Esophagus mucosa (tissue), 1 donor: ENCODE results near the gene TUBB3. TPM values are rescaled to one million over a fixed set of nuclear protein-coding genes. Genes with fewer than 3 reads are reported as not detected.
"Not testable (repeated sequence)": the region's sequence is repeated elsewhere in the genome, so short reads cannot be mapped to it uniquely, and the experiment has no call there.

Experiments used
- ATAC-seq: fragments of 200-7000 bp; cut with Tn5 transposase; one replicate; pipeline ENCODE4 v1.9.1; 2020
- total RNA-seq: library from RNA; stranded (reverse); gene quantifications from one replicate; pipeline ENCODE4 v1.2.4, GENCODE V29; 2023
- donor health status: DM: yes; HTN: yes; CAD: no.

TUBB3 gene
- total RNA-seq, 1 donor from 2014 or later: 22.0 TPM

DNA sequence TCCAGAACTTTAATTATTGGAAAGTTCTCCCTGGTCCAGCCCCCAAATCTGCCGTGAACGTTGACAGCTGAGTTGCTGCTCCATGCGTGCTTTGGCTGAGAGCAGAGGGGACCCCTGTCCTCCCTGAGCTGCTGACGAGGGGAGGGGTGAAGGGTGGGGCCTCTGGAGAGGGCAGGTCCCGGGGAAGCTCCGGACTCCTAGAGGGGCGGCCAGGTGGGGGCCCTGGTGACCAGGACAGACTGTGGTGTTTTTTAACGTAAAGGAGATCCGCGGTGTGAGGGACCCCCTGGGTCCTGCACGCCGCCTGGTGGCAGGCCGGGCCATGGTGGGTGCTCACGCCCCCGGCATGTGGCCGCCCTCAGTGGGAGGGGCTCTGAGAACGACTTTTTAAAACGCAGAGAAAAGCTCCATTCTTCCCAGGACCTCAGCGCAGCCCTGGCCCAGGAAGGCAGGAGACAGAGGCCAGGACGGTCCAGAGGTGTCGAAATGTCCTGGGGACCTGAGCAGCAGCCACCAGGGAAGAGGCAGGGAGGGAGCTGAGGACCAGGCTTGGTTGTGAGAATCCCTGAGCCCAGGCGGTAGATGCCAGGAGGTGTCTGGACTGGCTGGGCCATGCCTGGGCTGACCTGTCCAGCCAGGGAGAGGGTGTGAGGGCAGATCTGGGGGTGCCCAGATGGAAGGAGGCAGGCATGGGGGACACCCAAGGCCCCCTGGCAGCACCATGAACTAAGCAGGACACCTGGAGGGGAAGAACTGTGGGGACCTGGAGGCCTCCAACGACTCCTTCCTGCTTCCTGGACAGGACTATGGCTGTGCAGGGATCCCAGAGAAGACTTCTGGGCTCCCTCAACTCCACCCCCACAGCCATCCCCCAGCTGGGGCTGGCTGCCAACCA is 4.4 kb upstream of the TUBB3 start, which contains the start of gene MC1R:
Gene MC1R, plus strand, starts transcription at position 410 of the 895 bp plus-strand sequence. Its CDS starts 397 bp downstream, at position 807.
- peak; percentile 0 for ATAC-seq

DNA sequence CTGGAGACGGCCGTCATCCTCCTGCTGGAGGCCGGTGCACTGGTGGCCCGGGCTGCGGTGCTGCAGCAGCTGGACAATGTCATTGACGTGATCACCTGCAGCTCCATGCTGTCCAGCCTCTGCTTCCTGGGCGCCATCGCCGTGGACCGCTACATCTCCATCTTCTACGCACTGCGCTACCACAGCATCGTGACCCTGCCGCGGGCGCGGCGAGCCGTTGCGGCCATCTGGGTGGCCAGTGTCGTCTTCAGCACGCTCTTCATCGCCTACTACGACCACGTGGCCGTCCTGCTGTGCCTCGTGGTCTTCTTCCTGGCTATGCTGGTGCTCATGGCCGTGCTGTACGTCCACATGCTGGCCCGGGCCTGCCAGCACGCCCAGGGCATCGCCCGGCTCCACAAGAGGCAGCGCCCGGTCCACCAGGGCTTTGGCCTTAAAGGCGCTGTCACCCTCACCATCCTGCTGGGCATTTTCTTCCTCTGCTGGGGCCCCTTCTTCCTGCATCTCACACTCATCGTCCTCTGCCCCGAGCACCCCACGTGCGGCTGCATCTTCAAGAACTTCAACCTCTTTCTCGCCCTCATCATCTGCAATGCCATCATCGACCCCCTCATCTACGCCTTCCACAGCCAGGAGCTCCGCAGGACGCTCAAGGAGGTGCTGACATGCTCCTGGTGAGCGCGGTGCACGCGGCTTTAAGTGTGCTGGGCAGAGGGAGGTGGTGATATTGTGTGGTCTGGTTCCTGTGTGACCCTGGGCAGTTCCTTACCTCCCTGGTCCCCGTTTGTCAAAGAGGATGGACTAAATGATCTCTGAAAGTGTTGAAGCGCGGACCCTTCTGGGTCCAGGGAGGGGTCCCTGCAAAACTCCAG is 3.4 kb upstream of the TUBB3 start:
- ATAC-seq: no peak

DNA sequence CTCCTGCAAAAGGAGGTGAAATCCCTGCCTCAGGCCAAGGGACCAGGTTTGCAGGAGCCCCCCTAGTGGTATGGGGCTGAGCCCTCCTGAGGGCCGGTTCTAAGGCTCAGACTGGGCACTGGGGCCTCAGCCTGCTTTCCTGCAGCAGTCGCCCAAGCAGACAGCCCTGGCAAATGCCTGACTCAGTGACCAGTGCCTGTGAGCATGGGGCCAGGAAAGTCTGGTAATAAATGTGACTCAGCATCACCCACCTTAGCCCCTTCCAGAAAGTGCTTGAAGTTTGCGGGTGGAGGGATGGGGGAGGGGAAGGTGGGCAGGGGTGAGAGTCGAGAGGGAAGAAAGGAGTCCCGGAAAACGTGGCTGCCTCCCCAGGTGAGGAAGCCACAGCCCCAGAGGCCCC is 2.4 kb upstream of the TUBB3 start:
- ATAC-seq: no peak

DNA sequence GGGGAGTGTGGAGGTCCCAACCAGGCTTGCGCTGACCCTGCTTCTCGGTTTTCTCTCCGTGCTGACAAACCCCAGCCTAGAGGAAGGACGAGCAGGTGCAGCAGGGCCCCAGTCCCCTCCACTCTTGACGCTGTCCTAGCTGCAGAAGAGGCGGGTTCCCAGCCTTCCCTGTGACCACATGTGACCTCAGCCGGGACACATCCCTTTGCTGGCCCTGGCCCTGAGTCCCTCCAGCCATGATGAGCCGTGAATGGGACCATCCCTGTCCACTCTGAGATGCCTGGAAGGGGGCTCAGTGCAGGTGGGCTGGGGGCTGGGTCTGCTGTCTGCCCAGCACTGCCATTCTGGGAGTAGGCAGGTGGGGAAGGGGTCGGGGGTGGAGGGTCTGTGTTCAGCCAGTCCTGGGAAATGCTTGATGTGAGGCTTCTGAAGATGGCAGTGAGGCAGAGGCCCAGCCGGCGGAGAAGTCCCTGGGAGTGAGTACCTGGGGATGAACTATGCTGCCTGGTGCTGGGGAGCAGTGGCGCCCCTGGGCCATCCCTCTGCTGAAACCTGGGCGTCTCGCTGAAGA is 1.9 kb upstream of the TUBB3 start:
- ATAC-seq: no peak

DNA sequence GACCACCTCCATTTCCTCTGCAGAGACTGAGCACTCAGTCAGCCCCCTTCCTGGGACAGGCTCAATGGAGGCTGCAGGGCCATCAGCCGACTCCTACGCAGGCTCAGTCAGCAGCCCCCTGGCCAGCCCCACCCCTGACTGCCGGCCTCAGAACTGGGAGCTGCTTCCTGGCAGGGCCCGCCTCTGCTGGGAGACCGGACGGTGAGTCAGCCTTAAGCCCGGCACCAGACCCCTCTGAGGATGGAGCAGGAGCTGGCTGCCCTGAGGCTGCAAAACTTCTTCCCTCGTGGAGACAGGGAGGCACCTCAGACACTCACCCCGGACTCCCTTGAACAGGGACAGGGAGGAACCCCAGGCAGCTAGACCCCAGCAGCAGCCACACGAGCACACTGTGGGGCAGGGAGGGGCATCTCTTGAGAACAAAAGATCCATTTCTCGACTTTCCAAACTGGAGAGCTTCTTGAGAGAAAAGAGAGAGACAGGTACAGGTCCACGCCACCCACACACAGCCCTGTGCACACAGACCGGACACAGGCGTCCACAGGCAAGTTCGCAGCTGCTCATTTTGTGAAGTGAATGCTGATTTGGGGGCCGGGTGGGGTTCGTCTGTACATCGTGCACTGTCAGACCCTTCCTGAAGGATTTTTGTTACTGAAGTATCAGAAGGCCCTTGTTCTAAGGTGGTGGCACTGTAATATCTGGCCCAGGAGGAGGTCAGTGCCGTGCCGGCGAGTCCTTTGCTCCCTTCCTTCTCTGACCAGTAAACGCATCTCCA is 1.3 kb upstream of the TUBB3 start:
- ATAC-seq: peak; percentile 42

DNA sequence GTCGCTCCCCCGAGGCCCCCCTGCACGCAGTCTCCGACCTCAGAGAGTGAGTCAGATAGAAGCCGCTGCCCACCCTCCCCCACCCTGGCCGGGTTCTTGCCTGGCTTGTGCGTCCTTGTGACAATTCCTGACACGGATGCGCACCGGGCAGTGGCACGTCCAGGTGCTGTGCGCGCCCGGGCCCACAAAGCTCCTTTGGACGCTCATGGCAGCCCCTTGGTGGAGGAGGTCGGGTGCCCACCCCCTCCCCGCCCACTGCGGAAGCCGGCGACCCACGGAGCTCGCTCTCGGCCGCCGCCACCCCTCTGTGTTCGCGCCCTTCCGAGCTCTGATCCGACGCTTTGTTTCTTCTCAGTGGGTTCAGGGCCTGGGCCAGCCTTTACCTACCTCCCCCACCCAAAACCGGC is 662 bp upstream of the TUBB3 start:
- peak; percentile 3 for ATAC-seq

DNA sequence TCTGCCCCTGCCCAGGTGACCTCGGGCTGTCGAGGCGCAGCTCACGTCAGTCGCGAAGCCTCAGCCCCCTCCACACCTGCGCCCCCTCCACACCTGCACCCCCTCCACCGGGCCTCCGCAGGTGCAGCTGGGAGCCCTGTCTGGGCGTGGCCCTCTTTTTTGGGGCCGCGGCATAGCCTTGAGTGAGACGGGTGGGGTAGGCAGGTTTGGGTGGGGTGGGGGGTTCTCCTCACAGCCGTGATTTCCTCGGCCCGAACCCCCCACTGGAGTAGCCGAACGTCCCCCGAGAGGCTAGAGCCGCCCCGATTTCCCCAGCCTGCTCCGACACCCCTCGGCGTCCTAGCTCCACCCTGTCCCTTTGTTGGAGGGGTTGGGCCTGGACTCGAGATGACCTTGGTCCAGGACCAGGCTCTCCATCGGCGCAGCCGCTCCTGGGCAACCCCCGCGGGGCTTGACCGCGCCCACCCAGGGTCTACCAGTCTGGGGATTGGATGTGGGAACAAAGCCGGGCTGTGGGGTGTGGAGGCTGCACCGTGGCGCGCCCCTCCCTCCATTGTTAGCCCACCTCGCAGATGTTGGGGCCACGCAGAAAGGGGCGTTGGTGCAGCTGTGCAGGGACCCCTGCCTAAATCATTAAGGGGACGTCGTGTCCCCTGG is 626 bp downstream of the TUBB3 start:
- ATAC-seq: no peak

DNA sequence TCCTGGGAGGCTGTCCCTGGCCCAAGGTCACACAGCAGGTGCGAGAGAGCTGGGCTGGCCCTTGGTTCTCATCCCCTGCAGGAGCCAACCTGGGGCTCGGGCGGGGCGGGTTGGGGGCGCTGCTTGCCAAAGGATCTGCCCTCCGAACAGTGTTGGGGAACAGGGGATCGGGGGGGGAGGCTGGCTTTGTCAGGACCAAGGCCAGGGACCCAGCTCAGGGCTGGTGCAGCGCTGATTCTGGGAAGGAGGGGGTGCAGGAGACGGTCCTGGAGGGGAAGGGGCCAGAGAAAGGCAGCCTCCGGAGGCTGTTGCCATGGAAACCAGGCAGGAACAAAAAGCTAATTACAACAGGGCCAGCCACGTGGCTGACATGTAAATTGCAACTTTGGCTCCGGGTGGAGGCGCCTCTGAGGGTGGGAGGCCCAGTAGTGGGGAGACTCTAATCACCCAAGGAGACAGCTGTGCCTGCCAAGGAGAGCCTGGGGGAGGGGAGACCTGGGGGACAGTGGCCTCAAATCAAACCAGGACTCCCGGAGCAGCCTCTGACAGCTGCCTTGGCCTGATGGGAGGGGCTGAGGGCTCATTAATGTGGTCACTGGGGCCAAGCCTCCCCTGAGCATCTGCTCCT is 1.3 kb downstream of the TUBB3 start:
- no peak for ATAC-seq

DNA sequence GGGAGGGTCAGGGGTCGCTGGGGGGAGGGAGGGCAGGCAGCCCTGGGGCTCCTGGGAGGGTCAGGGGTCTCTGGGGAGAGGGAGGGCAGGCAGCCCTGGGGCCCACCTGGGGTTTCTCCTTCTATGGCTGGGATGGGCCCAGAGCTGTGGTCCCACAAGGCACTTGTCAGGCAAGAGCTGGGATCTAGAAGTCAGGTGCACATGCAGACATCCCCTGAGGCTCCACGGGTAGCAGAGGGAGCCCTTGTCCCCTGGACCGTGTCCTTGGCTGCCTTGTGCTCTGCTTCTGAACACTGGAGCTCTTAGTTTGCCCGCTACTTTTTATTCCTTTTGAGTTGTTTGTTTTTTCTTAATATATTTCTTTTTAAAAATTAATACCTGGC is 1.8 kb downstream of the TUBB3 start:
- no peak for ATAC-seq

DNA sequence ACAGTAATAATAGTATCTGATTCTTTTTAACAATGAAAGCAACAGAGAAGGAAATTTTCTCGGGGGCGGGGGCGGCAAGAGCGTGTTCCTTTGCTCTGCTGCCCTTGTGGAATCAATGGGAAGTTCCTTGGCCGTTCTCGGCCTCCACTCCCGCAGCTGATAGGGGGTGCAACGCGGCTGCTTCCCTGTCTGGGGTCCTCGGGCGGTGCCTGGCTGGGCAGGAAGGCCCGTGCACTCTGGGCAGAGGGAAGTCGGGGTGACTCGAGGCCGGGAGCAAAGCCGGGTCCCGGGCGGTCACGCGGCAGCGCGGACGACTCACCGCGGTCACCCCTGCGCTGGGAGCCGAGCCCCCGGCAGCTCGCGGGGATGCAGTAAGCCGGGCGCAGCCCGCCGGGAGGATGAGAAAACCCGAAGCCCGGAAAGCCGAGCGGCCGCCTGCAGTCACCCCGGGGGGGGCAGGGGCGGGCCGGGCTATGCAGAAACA is 2.5 kb downstream of the TUBB3 start:
- no peak for ATAC-seq

DNA sequence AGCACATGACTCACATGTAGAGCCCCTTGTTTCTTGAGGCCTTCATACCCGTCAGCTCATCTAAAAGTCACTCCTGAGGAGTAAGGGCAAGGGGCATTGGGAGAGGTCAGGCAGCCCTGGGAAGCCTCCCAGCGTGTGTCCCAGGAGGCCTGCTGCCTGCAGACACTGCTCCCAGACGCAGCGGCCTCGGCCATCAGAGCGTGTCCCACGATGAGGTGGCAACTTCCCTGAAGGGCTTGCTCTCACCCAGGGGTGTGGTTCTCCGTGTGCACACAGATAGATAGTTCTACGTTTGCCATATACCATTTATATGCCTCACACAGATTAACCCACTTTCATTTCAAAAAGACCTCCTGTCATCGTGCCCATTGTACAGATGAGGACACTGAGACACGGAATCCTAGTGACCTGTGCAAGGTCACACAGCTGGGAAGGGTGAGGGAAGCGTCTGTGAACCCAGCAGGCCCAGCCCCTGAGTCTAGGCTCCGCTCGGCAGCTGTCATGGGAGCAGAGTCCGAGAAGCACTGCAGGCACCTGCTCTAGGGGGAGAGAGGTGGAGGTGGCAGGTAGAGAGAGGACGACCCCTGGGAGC is 8.3 kb downstream of the TUBB3 start:
- peak; percentile 5 for ATAC-seq

DNA sequence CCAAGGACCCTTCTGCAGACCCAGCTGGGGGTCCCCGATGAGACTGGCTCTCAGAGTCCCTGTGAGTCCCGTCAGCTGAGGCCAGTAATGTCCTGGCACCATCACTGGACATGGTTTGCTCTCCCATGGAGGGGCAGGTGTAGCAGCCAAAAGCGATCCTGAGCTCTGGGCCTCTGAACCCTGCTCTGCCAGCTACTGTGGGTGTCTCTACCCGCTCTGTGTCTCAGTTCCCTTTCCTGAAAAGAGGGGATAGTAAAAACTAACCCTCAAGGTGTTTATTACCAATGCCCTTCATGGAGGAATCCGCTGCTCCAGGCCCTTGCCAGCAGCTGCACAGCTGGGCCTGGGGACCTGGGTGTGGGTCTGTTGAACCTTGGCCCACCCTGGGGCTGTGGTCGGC is 8.8 kb downstream of the TUBB3 start:
- ATAC-seq: no peak

DNA sequence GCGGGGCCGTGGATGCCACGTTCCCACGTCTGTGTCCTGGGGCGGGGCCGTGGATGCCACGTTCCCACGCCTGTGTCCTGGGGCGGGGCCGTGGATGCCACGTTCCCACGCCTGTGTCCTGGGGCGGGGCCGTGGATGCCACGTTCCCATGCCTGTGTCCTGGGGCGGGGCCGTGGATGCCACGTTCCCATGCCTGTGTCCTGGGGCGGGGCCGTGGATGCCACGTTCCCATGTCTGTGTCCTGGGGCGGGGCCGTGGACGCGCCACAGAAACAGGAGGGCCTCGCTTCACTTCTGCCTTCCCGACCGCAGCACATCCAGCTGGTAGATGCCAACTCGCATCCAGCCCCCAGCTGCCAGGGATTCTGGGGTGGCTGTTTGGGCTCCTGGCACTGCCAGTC is 10.9 kb downstream of the TUBB3 start:
- ATAC-seq: not testable (repeated sequence)

DNA sequence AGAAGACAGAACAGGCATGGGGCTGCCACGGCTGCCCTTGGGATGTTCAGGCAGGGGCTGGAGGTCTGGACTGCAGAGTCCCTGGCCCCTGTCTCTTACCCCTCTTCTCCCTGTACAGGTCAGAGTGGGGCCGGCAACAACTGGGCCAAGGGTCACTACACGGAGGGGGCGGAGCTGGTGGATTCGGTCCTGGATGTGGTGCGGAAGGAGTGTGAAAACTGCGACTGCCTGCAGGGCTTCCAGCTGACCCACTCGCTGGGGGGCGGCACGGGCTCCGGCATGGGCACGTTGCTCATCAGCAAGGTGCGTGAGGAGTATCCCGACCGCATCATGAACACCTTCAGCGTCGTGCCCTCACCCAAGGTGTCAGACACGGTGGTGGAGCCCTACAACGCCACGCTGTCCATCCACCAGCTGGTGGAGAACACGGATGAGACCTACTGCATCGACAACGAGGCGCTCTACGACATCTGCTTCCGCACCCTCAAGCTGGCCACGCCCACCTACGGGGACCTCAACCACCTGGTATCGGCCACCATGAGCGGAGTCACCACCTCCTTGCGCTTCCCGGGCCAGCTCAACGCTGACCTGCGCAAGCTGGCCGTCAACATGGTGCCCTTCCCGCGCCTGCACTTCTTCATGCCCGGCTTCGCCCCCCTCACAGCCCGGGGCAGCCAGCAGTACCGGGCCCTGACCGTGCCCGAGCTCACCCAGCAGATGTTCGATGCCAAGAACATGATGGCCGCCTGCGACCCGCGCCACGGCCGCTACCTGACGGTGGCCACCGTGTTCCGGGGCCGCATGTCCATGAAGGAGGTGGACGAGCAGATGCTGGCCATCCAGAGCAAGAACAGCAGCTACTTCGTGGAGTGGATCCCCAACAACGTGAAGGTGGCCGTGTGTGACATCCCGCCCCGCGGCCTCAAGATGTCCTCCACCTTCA is 11.7 kb downstream of the TUBB3 start:
- no peak for ATAC-seq

DNA sequence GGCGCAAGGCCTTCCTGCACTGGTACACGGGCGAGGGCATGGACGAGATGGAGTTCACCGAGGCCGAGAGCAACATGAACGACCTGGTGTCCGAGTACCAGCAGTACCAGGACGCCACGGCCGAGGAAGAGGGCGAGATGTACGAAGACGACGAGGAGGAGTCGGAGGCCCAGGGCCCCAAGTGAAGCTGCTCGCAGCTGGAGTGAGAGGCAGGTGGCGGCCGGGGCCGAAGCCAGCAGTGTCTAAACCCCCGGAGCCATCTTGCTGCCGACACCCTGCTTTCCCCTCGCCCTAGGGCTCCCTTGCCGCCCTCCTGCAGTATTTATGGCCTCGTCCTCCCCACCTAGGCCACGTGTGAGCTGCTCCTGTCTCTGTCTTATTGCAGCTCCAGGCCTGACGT is 12.5 kb downstream of the TUBB3 start:
- not testable (repeated sequence) for ATAC-seq

DNA sequence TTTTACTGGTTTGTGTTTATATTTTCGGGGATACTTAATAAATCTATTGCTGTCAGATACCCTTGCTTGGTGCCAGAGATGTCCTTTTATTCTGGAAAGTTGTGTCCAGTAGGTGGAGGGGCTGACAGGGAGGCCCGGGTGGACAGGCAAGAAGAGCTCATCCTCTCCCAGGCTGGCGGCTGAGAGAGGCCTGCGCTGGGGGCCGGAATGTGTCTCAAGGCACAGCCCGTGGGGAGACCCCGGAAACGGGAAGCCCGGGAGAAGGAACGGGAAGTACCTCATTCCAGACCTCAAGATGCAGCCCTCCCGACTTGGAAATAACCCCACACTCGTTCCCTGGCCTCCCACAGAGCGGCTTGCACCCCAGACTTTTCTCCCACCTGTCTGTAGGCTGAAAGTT is 12.9 kb downstream of the TUBB3 start:
- no peak for ATAC-seq

DNA sequence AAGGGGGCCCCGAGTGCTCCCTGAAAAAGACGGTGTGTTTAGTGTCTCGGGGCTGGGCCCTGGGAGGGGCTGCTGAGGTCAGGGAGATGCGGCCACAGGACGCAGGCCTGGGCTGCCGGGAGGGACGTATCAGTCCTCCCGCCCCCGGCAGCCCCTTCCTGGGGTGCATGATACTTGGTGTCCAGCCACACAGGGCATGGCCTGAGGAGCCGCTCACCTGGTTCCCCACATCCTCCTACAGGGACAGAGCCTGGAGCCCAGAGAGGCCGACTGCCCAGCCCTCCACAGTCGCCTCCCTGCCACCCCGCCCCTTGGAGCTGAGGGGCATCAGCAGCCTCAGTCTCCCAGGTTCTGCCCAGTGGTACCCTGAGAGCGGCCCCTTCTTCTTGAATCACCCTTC is 13.4 kb downstream of the TUBB3 start:
- ATAC-seq: no peak

DNA sequence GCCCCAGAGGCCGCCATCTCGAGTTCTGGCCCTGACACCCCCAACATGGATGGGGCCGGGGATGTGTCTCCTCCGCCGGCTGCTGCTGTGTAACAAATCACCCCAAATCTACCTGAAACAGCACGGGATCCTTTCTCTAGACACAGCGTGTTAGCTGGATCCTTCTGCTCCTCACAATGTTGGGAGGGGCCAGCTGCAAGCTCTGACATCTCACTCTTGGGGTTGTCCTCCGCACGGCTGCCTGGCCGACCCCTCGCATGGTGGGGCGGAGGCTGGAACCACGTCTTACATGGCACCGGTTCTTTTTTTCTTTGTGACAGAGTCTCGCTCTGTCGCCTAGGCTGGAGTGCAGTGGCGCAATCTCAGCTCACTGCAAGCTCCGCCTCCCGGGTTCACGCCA is 13.8 kb downstream of the TUBB3 start:
- ATAC-seq: no peak

DNA sequence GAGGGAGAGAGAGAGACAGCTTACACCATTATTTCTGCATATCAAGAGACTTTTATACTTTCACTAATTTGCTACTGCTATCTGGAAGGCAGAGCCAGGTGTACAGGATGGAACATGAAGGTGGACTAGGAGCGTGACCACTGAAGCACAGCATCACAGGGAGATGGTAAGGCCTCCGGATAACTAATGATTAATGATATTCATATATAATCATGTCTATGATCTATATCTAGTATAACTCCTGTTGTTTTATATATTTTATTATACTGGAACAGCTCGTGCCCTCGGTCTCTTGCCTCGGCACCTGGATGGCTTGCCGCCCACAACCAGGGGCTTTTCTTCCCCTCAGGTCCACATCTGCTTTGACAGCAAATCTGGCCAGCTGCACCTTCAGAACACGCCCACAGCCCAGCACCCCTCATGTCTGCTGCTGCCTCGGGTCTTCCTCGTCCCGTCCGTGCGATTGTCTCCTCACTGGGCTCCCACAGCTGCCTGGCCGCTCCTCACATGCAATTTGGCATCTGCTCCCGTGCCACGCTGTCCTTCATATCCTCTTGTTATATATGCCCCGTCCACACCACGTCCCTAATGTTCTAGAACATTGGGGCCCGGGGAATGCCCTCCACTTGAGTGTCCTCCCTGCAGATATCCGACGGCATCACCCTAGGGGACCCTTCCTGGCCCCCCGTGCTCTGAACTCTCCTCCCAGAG is 15.2 kb downstream of the TUBB3 start:
- ATAC-seq: peak; percentile 13
